ENCODE measurements around the gene SARS1. TPM values are rescaled to one million over a fixed set of nuclear protein-coding genes. Genes with fewer than 3 reads are reported as not detected.

The SARS1 gene
- total and polyA plus RNA-seq, 2 of the 13 experiments (the other 11 are each of a cell fraction or from before 2014, with no cell fraction given): 103 to 134 TPM

DNA sequence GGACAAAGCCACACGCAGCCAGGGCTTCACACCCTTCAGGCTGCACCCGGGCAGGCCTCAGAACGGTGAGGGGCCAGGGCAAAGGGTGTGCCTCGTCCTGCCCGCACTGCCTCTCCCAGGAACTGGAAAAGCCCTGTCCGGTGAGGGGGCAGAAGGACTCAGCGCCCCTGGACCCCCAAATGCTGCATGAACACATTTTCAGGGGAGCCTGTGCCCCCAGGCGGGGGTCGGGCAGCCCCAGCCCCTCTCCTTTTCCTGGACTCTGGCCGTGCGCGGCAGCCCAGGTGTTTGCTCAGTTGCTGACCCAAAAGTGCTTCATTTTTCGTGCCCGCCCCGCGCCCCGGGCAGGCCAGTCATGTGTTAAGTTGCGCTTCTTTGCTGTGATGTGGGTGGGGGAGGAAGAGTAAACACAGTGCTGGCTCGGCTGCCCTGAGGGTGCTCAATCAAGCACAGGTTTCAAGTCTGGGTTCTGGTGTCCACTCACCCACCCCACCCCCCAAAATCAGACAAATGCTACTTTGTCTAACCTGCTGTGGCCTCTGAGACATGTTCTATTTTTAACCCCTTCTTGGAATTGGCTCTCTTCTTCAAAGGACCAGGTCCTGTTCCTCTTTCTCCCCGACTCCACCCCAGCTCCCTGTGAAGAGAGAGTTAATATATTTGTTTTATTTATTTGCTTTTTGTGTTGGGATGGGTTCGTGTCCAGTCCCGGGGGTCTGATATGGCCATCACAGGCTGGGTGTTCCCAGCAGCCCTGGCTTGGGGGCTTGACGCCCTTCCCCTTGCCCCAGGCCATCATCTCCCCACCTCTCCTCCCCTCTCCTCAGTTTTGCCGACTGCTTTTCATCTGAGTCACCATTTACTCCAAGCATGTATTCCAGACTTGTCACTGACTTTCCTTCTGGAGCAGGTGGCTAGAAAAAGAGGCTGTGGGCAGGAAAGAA, 61.1 kb downstream of the SARS1 start (continued):
- TF ChIP-seq ZNF609 (CRISPR knock-in tag; IDR thresholded peaks at IDR 0.05; ENCODE audit: borderline replicate concordance): no peak
- TF ChIP-seq ZSCAN30 (CRISPR knock-in tag; IDR thresholded peaks at IDR 0.05): peak; percentile 62; the same call in 1 of the 2 replicates
- no peak for TF ChIP-seq PAWR (CRISPR knock-in tag; IDR thresholded peaks at IDR 0.05; ENCODE audit: borderline replicate concordance)
- no peak for TF ChIP-seq ZBTB14 (CRISPR knock-in tag; IDR thresholded peaks at IDR 0.05)
- TF ChIP-seq ZNF557 (CRISPR knock-in tag; IDR thresholded peaks at IDR 0.05): 0 out of 2 replicates have a peak, but pooled peaks have one; percentile 91
- no peak for TF ChIP-seq PHB2 (IDR thresholded peaks at IDR 0.05; ENCODE audit: partially characterized antibody)
- TF ChIP-seq, protein P1, sequence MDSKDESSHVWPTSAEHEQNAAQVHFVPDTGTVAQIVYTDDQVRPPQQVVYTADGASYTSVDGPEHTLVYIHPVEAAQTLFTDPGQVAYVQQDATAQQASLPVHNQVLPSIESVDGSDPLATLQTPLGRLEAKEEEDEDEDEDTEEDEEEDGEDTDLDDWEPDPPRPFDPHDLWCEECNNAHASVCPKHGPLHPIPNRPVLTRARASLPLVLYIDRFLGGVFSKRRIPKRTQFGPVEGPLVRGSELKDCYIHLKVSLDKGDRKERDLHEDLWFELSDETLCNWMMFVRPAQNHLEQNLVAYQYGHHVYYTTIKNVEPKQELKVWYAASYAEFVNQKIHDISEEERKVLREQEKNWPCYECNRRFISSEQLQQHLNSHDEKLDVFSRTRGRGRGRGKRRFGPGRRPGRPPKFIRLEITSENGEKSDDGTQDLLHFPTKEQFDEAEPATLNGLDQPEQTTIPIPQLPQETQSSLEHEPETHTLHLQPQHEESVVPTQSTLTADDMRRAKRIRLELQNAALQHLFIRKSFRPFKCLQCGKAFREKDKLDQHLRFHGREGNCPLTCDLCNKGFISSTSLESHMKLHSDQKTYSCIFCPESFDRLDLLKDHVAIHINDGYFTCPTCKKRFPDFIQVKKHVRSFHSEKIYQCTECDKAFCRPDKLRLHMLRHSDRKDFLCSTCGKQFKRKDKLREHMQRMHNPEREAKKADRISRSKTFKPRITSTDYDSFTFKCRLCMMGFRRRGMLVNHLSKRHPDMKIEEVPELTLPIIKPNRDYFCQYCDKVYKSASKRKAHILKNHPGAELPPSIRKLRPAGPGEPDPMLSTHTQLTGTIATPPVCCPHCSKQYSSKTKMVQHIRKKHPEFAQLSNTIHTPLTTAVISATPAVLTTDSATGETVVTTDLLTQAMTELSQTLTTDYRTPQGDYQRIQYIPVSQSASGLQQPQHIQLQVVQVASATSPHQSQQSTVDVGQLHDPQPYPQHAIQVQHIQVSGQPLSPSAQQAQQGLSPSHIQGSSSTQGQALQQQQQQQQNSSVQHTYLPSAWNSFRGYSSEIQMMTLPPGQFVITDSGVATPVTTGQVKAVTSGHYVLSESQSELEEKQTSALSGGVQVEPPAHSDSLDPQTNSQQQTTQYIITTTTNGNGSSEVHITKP (CRISPR knock-in tag; IDR thresholded peaks at IDR 0.05; ENCODE audit: low read depth): no peak
- TF ChIP-seq RBAK (CRISPR knock-in tag; IDR thresholded peaks at IDR 0.05): no peak
- TF ChIP-seq, protein P2, sequence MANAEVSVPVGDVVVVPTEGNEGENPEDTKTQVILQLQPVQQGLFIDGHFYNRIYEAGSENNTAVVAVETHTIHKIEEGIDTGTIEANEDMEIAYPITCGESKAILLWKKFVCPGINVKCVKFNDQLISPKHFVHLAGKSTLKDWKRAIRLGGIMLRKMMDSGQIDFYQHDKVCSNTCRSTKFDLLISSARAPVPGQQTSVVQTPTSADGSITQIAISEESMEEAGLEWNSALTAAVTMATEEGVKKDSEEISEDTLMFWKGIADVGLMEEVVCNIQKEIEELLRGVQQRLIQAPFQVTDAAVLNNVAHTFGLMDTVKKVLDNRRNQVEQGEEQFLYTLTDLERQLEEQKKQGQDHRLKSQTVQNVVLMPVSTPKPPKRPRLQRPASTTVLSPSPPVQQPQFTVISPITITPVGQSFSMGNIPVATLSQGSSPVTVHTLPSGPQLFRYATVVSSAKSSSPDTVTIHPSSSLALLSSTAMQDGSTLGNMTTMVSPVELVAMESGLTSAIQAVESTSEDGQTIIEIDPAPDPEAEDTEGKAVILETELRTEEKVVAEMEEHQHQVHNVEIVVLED (CRISPR knock-in tag; IDR thresholded peaks at IDR 0.05; ENCODE audit: borderline replicate concordance): no peak
- no peak for TF ChIP-seq NFE2 (CRISPR knock-in tag; IDR thresholded peaks at IDR 0.05)
- no peak; the same call in 1 of the 2 replicates for TF ChIP-seq ZMAT3 (CRISPR knock-in tag; conservative IDR thresholded peaks at IDR 0.05)
- no peak for TF ChIP-seq ZSCAN22 (CRISPR knock-in tag; IDR thresholded peaks at IDR 0.05)
- TF ChIP-seq, protein P3, sequence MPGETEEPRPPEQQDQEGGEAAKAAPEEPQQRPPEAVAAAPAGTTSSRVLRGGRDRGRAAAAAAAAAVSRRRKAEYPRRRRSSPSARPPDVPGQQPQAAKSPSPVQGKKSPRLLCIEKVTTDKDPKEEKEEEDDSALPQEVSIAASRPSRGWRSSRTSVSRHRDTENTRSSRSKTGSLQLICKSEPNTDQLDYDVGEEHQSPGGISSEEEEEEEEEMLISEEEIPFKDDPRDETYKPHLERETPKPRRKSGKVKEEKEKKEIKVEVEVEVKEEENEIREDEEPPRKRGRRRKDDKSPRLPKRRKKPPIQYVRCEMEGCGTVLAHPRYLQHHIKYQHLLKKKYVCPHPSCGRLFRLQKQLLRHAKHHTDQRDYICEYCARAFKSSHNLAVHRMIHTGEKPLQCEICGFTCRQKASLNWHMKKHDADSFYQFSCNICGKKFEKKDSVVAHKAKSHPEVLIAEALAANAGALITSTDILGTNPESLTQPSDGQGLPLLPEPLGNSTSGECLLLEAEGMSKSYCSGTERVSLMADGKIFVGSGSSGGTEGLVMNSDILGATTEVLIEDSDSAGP (CRISPR knock-in tag; IDR thresholded peaks at IDR 0.05; ENCODE audit: borderline replicate concordance): peak; percentile 71; the same call in 1 of the 2 replicates
- no peak for TF ChIP-seq ATRX (CRISPR knock-in tag; IDR thresholded peaks at IDR 0.05; ENCODE audit: borderline replicate concordance)

Measured in HepG2 (cell line).